Stimulated activated CD4-positive, alpha-beta T cell treated with anti-CD3 and anti-CD28 coated beads, Interleukin-4, amount 100 ng/mL, for 48 hours (primary cell): ENCODE data around the gene LRP8.

Experiments
- DNase-seq, 2 donors: peaks; one replicate each; pipeline ENCODE4 v3.0.0-alpha.2; 2020; ENCODE audit warnings: low read depth in 2 of 2

The LRP8 gene

GRCh38 chr1:53323316-53323715, 4.6 kb downstream of the LRP8 start:
- no peak for DNase-seq

GRCh38 chr1:53321776-53322602, 5.9 kb downstream of the LRP8 start:
- DNase-seq = no peak

- DNase-seq = no peak
Measured at GRCh38 chr1:53321366-53321765, 6.5 kb downstream of the LRP8 start.

- DNase-seq = no peak
Measured at GRCh38 chr1:53320646-53321045, 7.2 kb downstream of the LRP8 start.

GRCh38 chr1:53319296-53320101, 8.4 kb downstream of the LRP8 start:
- no peak for DNase-seq

- DNase-seq = no peak
Measured at GRCh38 chr1:53317646-53318539, 10.0 kb downstream of the LRP8 start.

GRCh38 chr1:53316766-53317581, 10.9 kb downstream of the LRP8 start:
- DNase-seq = no peak

- no peak for DNase-seq
Measured at GRCh38 chr1:53316424-53316765, 11.5 kb downstream of the LRP8 start.

- DNase-seq = no peak
Measured at GRCh38 chr1:53315456-53316423, 12.1 kb downstream of the LRP8 start.

GRCh38 chr1:53315046-53315445, 12.8 kb downstream of the LRP8 start:
- no peak for DNase-seq

GRCh38 chr1:53314606-53315005, 13.3 kb downstream of the LRP8 start:
- no peak for DNase-seq

- DNase-seq = no peak
Measured at GRCh38 chr1:53314096-53314495, 13.8 kb downstream of the LRP8 start.

GRCh38 chr1:53313556-53313955, 14.3 kb downstream of the LRP8 start:
- no peak for DNase-seq

GRCh38 chr1:53311702-53312305, 16.1 kb downstream of the LRP8 start:
- no peak for DNase-seq

- DNase-seq = no peak
Measured at GRCh38 chr1:53310847-53311681, 16.8 kb downstream of the LRP8 start.

- no peak for DNase-seq
Measured at GRCh38 chr1:53309802-53310201, 18.1 kb downstream of the LRP8 start.

- no peak for DNase-seq
Measured at GRCh38 chr1:53308506-53308905, 19.4 kb downstream of the LRP8 start.

- DNase-seq = no peak
Measured at GRCh38 chr1:53307037-53307436, 20.8 kb downstream of the LRP8 start.

- DNase-seq = no peak
Measured at GRCh38 chr1:53306168-53306567, 21.7 kb downstream of the LRP8 start.
